Measurements from ENCODE around the gene TTYH1. TPM values are rescaled to one million over a fixed set of nuclear protein-coding genes. Genes with fewer than 3 reads are reported as not detected.
"Not testable (repeated sequence)": the region's sequence is repeated elsewhere in the genome, so short reads cannot be mapped to it uniquely, and the experiment has no call there.

Gene TTYH1
- total and polyA plus RNA-seq, 7 experiments from 2014 or later: 0.10 to 1.8 (median 0.32) TPM; not detected in 3

GRCh38 chr19:54370434-54370796 lies 44.8 kb upstream of the TTYH1 start:
- H3K36me3 ChIP-seq (ENCODE audit: control insufficient read depth in 2 of 3, insufficient read depth in 3 of 3, low read length in 3 of 3); H3K9me3 Mint-ChIP-seq; H3K27me3 ChIP-seq (ENCODE audit: control insufficient read depth in 2 of 2, insufficient read depth in 2 of 2, low read length in 2 of 2); H3K9me3 ChIP-seq (ENCODE audit: control insufficient read depth in 2 of 3, low read length in 3 of 3): not testable (repeated sequence)
- H3K36me3 Mint-ChIP-seq: peaks cover 0 to 23% (median 4%) of the 10 kb centered on the region in 5 donors
- H3K4me1 Mint-ChIP-seq: peaks cover 48 to 89% (median 75%) of the 10 kb centered on the region in 7 donors
- DNase-seq (peak in 8 of 9 donors; percentile 53 to 83 (median 77)), ATAC-seq (peak; percentile 72)
- peak overlapping the region; percentile 55 to 96 (median 90) for H3K27ac Mint-ChIP-seq
- intact Hi-C loops (cut with micrococcal nuclease): loop anchor here (1.0 to 10.0 kb wide), 2 partner anchors 8 to 506 kb away; partner anchors contain the start of gene MYADM (in 1 of the 2)
- H3K27me3 Mint-ChIP-seq: peaks cover 0 to 36% (median 0%) of the 10 kb centered on the region in 5 donors
- H3K27ac ChIP-seq (ENCODE audit: low read depth, low read length): peak overlapping the region; percentile 45
- H3K4me1 ChIP-seq (ENCODE audit: control insufficient read depth in 2 of 2, insufficient read depth in 2 of 2, low read length in 2 of 2): peaks cover 56 to 60% of the 10 kb centered on the region in 2 donors
- H3K4me3 ChIP-seq (ENCODE audit: low read length): peak overlapping the region; percentile 47
- CTCF ChIA-PET: interaction anchor here (1.3 to 2.7 kb wide), 2 partner anchors 18 to 21 kb away, joined by 6 to 8 read pairs; no protein-coding TSS in a partner anchor
- H3K4me3 Mint-ChIP-seq: peak overlapping the region; percentile 80 to 96 (median 90)
- POLR2A ChIA-PET: interaction anchor here (0.7 to 4.1 kb wide), 5 partner anchors 10 to 199 kb away, joined by 3 to 39 read pairs (median 4); no protein-coding TSS in a partner anchor

- intact Hi-C loops (cut with micrococcal nuclease): loop anchor here in 1 of 2 donors (1.0 to 10.0 kb wide), 2 partner anchors 17 to 507 kb away; partner anchors contain the start of gene MYADM
- CTCF ChIA-PET: interaction anchor here (1.4 to 2.9 kb wide), 3 partner anchors 11 to 20 kb away, joined by 5 to 17 read pairs (median 13); no protein-coding TSS in a partner anchor
- H3K36me3 ChIP-seq (ENCODE audit: control insufficient read depth in 2 of 3, insufficient read depth in 3 of 3, low read length in 3 of 3); H3K27me3 ChIP-seq (ENCODE audit: control insufficient read depth in 2 of 2, insufficient read depth in 2 of 2, low read length in 2 of 2); H3K9me3 Mint-ChIP-seq; ATAC-seq; H3K9me3 ChIP-seq (ENCODE audit: control insufficient read depth in 2 of 3, low read length in 3 of 3); H3K27ac ChIP-seq (ENCODE audit: low read depth, low read length); DNase-seq: not testable (repeated sequence)
- peaks cover 0 to 35% (median 0%) of the 10 kb centered on the region in 5 donors for H3K27me3 Mint-ChIP-seq
- POLR2A ChIA-PET: interaction anchor here (0.6 to 2.6 kb wide), 7 partner anchors 9 to 1232 kb away, joined by 3 to 15 read pairs (median 6); partner anchors contain the start of gene LENG8
- peak overlapping the region; percentile 15 for H3K4me3 ChIP-seq (ENCODE audit: low read length)
- peaks cover 48 to 87% (median 76%) of the 10 kb centered on the region in 7 donors for H3K4me1 Mint-ChIP-seq
- H3K27ac Mint-ChIP-seq: peak overlapping the region in 8 of 9 donors; percentile 57 to 95 (median 77)
- H3K36me3 Mint-ChIP-seq: peaks cover 0 to 21% (median 0%) of the 10 kb centered on the region in 5 donors
- peaks cover 53 to 63% of the 10 kb centered on the region in 2 donors for H3K4me1 ChIP-seq (ENCODE audit: control insufficient read depth in 2 of 2, insufficient read depth in 2 of 2, low read length in 2 of 2)
- H3K4me3 Mint-ChIP-seq: peak overlapping the region; percentile 61 to 96 (median 80)
Measured at GRCh38 chr19:54371453-54371852, 43.8 kb upstream of the TTYH1 start.

- Mint-ChIP-seq H3K4me1 (peaks cover 54 to 89% (median 79%) of the 10 kb centered on the region in 7 donors), H3K4me3 (peak overlapping the region; percentile 40 to 95 (median 88)), H3K27me3 (peaks cover 0 to 41% (median 0%) of the 10 kb centered on the region in 5 donors), H3K27ac (peak overlapping the region in 6 of 9 donors; percentile 14 to 79 (median 46)), H3K36me3 (peaks cover 0 to 24% (median 0%) of the 10 kb centered on the region in 5 donors), H3K9me3 (peaks cover 0 to 6% (median 0%) of the 10 kb centered on the region in 11 donors)
- ChIA-PET CTCF (interaction anchor here (1.2 to 2.9 kb wide), 3 partner anchors 14 to 17 kb away, joined by 9 to 17 read pairs (median 13); no protein-coding TSS in a partner anchor), POLR2A (interaction anchor here (2.3 to 2.6 kb wide), 3 partner anchors 11 to 15 kb away, joined by 4 to 12 read pairs (median 7); no protein-coding TSS in a partner anchor)
- Histone ChIP-seq H3K27ac (ENCODE audit: low read depth, low read length) (no peak overlapping the region), H3K9me3 (ENCODE audit: control insufficient read depth in 2 of 3, low read length in 3 of 3) (no peaks in the 10 kb centered on the region), H3K36me3 (ENCODE audit: control insufficient read depth in 2 of 3, insufficient read depth in 3 of 3, low read length in 3 of 3) (no peaks in the 10 kb centered on the region), H3K4me1 (ENCODE audit: control insufficient read depth in 2 of 2, insufficient read depth in 2 of 2, low read length in 2 of 2) (peaks cover 50 to 67% of the 10 kb centered on the region in 2 donors), H3K27me3 (ENCODE audit: control insufficient read depth in 2 of 2, insufficient read depth in 2 of 2, low read length in 2 of 2) (no peaks in the 10 kb centered on the region), H3K4me3 (ENCODE audit: low read length) (no peak overlapping the region)
- DNase-seq (no peak), ATAC-seq (peak; percentile 56)
- intact Hi-C loops (cut with micrococcal nuclease): loop anchor here in 1 of 2 donors (10.0 kb wide), 1 partner anchor 509 kb away; the partner anchor contains the start of gene MYADM
Measured at GRCh38 chr19:54373781-54374631, 41.3 kb upstream of the TTYH1 start.

- H3K27ac ChIP-seq (ENCODE audit: low read depth, low read length); H3K9me3 Mint-ChIP-seq; H3K9me3 ChIP-seq (ENCODE audit: control insufficient read depth in 2 of 3, low read length in 3 of 3); ATAC-seq; H3K27me3 ChIP-seq (ENCODE audit: control insufficient read depth in 2 of 2, insufficient read depth in 2 of 2, low read length in 2 of 2); H3K36me3 ChIP-seq (ENCODE audit: control insufficient read depth in 2 of 3, insufficient read depth in 3 of 3, low read length in 3 of 3): not testable (repeated sequence)
- peaks cover 0 to 25% (median 0%) of the 10 kb centered on the region in 5 donors for H3K36me3 Mint-ChIP-seq
- H3K27me3 Mint-ChIP-seq: peaks cover 0 to 40% (median 0%) of the 10 kb centered on the region in 5 donors
- peaks cover 54 to 95% (median 83%) of the 10 kb centered on the region in 7 donors for H3K4me1 Mint-ChIP-seq
- Histone ChIP-seq H3K4me1 (ENCODE audit: control insufficient read depth in 2 of 2, insufficient read depth in 2 of 2, low read length in 2 of 2) (peaks cover 51 to 75% of the 10 kb centered on the region in 2 donors), H3K4me3 (ENCODE audit: low read length) (peak overlapping the region; percentile 21)
- POLR2A ChIA-PET: interaction anchor here (0.6 to 2.4 kb wide), 3 partner anchors 13 to 15 kb away, joined by 4 to 12 read pairs (median 6); no protein-coding TSS in a partner anchor
- peak overlapping the region in 8 of 9 donors; percentile 36 to 94 (median 86) for H3K27ac Mint-ChIP-seq
- DNase-seq: peak in 2 of 9 donors; percentile 30 to 39
- CTCF ChIA-PET: interaction anchor here (1.2 kb wide), 1 partner anchor 15 kb away, joined by 9 read pairs; no protein-coding TSS in a partner anchor
- H3K4me3 Mint-ChIP-seq: peak overlapping the region; percentile 58 to 95 (median 88)
- intact Hi-C loops (cut with micrococcal nuclease): loop anchor here in 1 of 2 donors (10.0 kb wide), 1 partner anchor 511 kb away; the partner anchor contains the start of gene MYADM
Measured at GRCh38 chr19:54375181-54375938, 39.9 kb upstream of the TTYH1 start.

GRCh38 chr19:54376610-54377285 lies 38.5 kb upstream of the TTYH1 start:
- no peaks in the 10 kb centered on the region for H3K36me3 ChIP-seq (ENCODE audit: control insufficient read depth in 2 of 3, insufficient read depth in 3 of 3, low read length in 3 of 3)
- intact Hi-C loops (cut with micrococcal nuclease): loop anchor here in 1 of 2 donors (10.0 kb wide), 1 partner anchor 512 kb away; the partner anchor contains the start of gene MYADM
- H3K9me3 ChIP-seq (ENCODE audit: control insufficient read depth in 2 of 3, low read length in 3 of 3): no peaks in the 10 kb centered on the region
- peaks cover 40 to 69% of the 10 kb centered on the region in 2 donors for H3K4me1 ChIP-seq (ENCODE audit: control insufficient read depth in 2 of 2, insufficient read depth in 2 of 2, low read length in 2 of 2)
- ATAC-seq (no peak), DNase-seq (no peak)
- peaks cover 48 to 92% (median 79%) of the 10 kb centered on the region in 7 donors for H3K4me1 Mint-ChIP-seq
- no peak overlapping the region for H3K4me3 ChIP-seq (ENCODE audit: low read length)
- CTCF ChIA-PET: no interaction called here
- H3K27ac Mint-ChIP-seq: peak overlapping the region in 8 of 9 donors; percentile 1 to 79 (median 73)
- H3K9me3 Mint-ChIP-seq: peaks cover 0 to 18% (median 1%) of the 10 kb centered on the region in 11 donors
- H3K27me3 ChIP-seq (ENCODE audit: control insufficient read depth in 2 of 2, insufficient read depth in 2 of 2, low read length in 2 of 2): no peaks in the 10 kb centered on the region
- peaks cover 0 to 34% (median 0%) of the 10 kb centered on the region in 5 donors for H3K36me3 Mint-ChIP-seq
- POLR2A ChIA-PET: interaction anchor here (0.7 to 1.8 kb wide), 5 partner anchors 9 to 1278 kb away, joined by 3 to 7 read pairs (median 4); partner anchors contain the start of gene LAIR1
- H3K4me3 Mint-ChIP-seq: peak overlapping the region in 9 of 10 donors; percentile 20 to 72 (median 56)
- peaks cover 0 to 43% (median 0%) of the 10 kb centered on the region in 5 donors for H3K27me3 Mint-ChIP-seq
- no peak overlapping the region for H3K27ac ChIP-seq (ENCODE audit: low read depth, low read length)
